ENCODE data around the gene ARL8B. TPM values are rescaled to one million over a fixed set of nuclear protein-coding genes. Genes with fewer than 3 reads are reported as not detected.
"Not testable (repeated sequence)": the region's sequence is repeated elsewhere in the genome, so short reads cannot be mapped to it uniquely, and the experiment has no call there.

The ARL8B gene
- total RNA-seq, 2 donors from 2014 or later = 63.0 to 65.9 TPM

- intact Hi-C loops (cut with DNase I) = no loop called here
- DNase-seq (ENCODE audit: low spot score) = no peak
Observed at GRCh38 chr3:5105050-5105449, 17.0 kb upstream of the ARL8B start.

GRCh38 chr3:5106371-5106770, 15.7 kb upstream of the ARL8B start:
- DNase-seq (ENCODE audit: low spot score) = not testable (repeated sequence)

DNA sequence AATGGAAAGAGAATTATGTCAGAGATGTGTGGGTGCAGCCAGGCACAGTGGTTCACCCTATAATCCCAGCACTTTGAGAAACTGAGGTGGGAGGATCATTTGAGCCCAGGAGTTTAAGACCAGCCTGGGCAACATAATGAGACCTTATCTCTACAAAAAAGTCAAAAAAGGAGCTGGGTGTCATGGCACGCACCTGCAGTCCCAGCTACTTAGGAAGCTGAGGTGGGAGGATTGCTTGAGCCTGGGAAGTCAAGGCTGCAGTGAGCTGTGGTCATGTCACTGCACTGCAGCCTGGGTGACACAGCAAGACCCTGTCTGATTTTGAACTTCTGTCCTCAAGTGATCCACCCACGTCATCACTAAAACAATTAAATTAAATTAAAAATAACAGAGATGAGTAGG, 15.2 kb upstream of the ARL8B start:
- peak; percentile 15 for DNase-seq (ENCODE audit: low spot score)
- intact Hi-C loops (cut with DNase I) = not testable (repeated sequence)

More at GRCh38 chr3:5106371-5106770, 15.7 kb upstream of the ARL8B start:
- intact Hi-C loops (cut with DNase I) = not testable (repeated sequence)

DNA sequence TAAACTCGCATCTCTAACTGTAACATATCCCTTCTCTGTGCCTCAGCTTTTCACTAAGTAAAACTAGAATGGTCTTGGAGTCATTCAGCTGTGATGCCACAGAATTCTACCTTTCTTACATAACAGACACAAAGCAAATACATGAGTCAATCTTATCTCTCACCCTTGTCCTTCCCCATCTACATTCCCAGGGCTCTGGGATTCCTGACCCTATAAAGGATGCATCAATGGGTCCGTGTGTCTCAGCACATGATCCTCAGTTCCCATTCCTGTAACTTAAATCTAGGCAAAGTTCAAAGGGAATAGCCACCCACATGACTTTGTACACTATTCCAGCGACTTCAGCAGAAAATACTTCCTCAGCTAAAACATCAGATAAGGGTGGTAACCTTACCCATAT, 11.8 kb upstream of the ARL8B start:
- intact Hi-C loops (cut with DNase I) = no loop called here
- no peak for DNase-seq (ENCODE audit: low spot score)

- intact Hi-C loops (cut with DNase I) = no loop called here
- DNase-seq (ENCODE audit: low spot score) = no peak
Observed at GRCh38 chr3:5112043-5112442, 10.0 kb upstream of the ARL8B start.

- DNase-seq (ENCODE audit: low spot score); intact Hi-C loops (cut with DNase I): not testable (repeated sequence)
Observed at GRCh38 chr3:5113726-5114125, 8.4 kb upstream of the ARL8B start.

DNA sequence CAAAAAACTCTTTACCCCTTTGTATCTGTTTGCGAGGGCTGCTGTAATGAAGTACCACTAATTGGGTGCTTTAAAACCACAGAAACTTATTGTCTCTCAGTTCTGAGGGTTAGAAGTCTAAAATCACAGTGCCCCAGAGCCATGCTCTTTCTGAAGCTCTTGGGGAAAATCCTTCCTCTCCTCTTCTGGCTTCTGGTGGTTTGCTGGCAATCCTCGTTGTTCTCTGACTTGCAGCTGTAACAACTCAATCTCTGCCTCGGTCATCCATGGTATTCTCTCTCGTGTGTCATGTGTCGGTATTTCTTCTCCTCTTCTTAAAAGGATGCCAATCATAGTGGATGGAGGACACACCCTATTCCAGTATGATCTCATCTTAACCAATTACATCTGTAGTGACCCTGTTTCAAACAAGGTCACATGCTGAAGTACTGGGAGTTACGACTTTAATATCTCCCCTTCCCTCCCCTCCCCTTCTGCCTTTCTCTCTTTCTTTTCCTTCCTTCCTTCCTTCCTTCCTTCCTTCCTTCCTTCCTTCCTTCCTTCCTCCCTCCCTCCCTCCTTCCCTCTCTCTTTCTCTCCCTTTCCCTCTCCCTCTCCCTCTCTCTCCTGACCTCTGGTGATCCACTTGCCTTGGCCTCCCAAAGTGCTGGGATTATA, 6.5 kb upstream of the ARL8B start:
- DNase-seq (ENCODE audit: low spot score) = no peak
- intact Hi-C loops (cut with DNase I) = no loop called here

DNA sequence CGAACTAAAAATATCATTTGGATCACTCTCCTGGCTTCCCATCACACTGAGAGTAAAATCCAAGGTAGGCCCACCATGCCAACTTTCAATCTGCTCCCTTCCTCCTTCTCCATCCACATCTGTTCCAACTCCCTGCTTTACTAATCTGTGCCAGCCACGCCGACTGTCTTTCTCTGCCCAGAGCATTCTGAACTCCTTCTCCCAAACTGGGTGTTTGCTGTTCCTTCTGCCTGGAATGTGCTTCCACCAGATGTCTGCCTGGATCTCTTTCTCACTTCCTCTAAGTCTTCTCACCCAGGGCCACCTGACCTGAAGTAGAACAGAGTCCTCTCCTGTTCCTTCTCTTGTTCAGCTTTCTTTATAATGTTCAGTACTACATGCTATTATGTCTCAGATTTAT, 5.6 kb upstream of the ARL8B start:
- DNase-seq (ENCODE audit: low spot score) = no peak

DNA sequence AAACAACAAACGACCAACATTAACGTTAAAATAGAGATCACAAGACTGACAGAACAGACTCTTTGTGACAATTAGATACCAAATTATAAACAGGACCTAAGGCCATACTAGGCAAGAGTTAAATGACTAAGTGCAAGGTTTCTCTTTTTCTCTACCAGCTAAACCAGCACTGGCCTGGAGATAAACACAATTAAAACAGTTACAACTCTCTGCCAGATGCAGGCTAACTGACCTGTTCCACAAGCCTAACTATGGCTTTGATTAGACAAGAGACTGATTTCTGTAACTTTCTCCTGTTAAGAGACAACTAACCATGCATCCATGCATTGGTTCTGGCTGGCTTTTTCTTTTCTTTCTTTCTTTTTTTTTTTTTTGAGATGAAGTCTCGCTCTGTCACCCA, 1.6 kb upstream of the ARL8B start:
- DNase-seq (ENCODE audit: low spot score) = no peak
- intact Hi-C loops (cut with DNase I) = loop anchor here in 1 of 2 donors (5.0 kb wide), 1 partner anchor 67 kb away; the partner anchor contains the start of gene EDEM1

More for the DNA sequence above, 5.6 kb upstream of the ARL8B start:
- intact Hi-C loops (cut with DNase I) = no loop called here

GRCh38 chr3:5122741-5123706, 932 bp downstream of the ARL8B start:
- DNase-seq (ENCODE audit: low spot score) = no peak
- intact Hi-C loops (cut with DNase I) = loop anchor here in 1 of 2 donors (5.0 kb wide), 1 partner anchor 64 kb away; the partner anchor contains the start of gene EDEM1

DNA sequence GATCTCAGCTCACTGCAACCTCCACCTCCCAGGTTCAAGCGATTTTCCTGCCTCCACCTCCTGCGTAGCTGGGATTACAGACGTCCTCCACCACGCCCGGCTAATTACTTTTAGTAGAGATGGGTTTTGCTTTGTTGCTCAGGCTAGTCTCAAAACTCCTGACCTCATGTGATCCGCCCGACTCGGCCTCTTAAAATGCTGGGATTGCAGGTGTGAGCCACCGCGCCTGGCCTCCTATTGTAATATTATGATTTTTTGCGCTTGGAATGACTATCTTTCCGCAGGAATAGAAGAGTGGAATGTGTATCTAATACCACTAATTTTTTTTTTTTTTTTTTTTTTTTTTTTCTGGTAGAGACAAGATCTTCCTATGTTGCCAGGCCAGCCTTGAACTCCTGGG, 1.8 kb downstream of the ARL8B start:
- intact Hi-C loops (cut with DNase I) = loop anchor here in 1 of 2 donors (5.0 kb wide), 1 partner anchor 63 kb away; the partner anchor contains the start of gene EDEM1
- DNase-seq (ENCODE audit: low spot score) = no peak

DNA sequence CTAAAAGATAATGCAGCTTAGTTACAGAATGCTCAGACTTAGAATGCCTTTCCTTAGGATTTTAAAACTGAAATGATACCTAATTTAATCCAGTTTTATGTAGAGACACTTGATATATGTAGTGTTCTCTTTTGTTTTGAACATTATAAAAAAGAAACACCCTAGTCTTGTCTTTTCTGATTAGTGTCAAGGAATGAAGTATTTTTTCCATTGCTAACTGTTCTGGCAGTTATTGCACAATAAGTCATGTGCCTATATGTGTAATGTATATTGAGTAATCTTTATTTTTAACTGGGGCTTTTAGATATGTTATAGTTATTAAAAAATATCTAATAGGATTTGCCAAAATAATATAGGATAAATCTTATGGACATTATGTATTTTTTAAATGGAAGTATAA, 4.5 kb downstream of the ARL8B start:
- DNase-seq (ENCODE audit: low spot score) = no peak
- intact Hi-C loops (cut with DNase I) = no loop called here

DNA sequence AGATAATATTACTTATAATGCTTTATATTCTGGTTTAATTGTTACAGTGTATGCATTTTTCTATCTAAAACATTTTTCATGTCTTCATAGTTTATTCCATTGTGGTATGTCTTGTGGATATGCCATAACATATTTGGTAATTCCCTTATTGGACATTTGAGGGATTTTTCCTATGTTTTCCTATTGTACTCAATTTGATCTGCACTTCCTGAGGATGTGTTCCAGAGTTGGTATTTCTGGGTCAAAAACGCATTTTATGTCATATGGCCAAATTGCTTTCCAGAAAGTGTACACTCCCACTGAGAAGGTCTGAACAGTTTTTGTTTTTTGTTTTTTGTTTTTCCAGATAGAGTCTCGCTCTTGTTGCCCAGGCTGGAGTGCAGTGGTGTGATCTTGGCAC, 6.8 kb downstream of the ARL8B start:
- intact Hi-C loops (cut with DNase I) = no loop called here
- no peak for DNase-seq (ENCODE audit: low spot score)

DNA sequence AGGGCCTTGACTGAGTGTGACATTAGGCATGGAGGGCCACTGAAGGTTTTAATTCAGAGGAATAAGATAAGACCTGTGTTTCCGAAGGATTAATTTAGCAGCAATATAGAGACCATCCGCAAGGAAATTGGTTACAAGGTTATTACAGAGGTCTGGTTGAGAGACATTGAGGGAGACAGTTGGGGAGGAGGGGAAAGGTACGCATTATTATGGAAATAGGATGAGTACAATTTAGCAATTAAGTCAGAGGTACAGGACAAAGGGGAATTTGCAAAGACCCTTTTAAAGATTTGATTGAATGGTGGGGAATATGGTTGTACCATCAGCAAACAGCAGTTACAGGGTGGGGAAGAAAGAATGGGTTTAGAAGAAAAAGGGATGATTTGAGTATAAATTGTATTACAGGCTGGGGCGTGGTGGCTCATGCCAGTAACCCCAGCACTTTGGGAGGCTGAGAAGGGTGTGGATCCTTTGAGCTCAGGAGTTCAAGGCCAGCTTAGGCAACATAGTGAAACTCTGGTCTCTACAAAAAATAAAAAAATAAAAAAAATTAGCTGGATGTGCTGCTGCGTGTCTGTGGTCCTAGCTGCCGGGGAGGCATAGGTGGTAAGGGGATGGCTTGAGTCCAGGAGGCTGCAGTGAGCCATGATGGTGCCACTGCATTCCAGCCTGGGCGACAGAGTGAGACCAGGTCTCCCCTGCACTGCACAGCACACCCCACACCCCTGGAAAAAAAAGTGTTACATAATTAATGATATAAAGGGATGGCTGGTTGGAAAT, 11.3 kb downstream of the ARL8B start:
- intact Hi-C loops (cut with DNase I) = no loop called here
- no peak for DNase-seq (ENCODE audit: low spot score)

GRCh38 chr3:5134019-5134391, 11.9 kb downstream of the ARL8B start:
- intact Hi-C loops (cut with DNase I) = no loop called here
- no peak for DNase-seq (ENCODE audit: low spot score)

DNA sequence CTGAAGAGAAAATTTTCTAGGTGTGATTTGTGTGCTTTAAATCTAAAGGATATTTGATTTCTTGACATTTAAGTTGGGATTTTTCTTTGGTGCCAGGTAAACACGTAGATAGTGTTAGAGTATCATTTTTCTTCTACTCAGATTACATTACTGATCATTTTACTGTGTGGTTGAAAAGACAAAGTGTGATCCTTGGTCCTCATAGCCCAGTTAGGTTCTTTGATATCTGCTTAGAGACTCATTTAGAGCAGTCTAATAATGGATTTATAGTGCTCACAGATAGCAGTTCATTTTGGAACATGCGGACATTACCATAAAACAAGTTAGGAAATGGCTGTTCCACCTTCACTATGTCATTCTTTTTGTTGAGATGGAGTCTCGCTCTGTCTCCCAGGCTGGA, 12.4 kb downstream of the ARL8B start:
- DNase-seq (ENCODE audit: low spot score) = no peak
- intact Hi-C loops (cut with DNase I) = no loop called here

- no peak for DNase-seq (ENCODE audit: low spot score)
- intact Hi-C loops (cut with DNase I) = no loop called here
Observed at GRCh38 chr3:5136211-5136918, 14.3 kb downstream of the ARL8B start.

DNA sequence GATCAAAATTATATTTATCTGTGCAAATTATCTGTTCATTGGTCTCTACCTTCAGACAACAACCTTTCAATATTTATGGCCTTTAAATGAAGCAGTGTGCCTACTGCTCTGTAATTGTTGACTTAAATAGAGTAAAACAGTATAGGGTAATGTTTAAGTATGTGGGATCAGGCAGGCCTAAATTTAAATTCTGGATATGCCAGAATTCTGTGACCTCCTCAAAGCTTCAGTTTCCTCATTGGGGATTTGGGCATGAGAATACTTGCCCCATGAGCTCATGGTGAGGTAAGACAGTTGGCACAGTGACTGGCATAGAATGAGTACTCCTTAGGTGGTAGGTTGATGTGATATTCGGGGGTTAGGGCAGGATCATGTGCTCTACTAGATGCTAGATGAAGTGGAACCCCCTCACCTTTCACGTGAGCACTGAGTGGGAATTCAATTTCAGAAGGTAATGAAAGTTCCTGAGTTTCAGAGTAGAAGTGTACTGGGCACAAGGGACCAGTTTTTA, 14.9 kb downstream of the ARL8B start:
- DNase-seq (ENCODE audit: low spot score) = no peak
- intact Hi-C loops (cut with DNase I) = no loop called here
